DMS53 treated with DMSO at 0.1 percent for 48 hours (cell line): Measurements from ENCODE around the gene ATP7B.
A peak's percentile ranks its signal among the peaks of the same experiment; 100 is the strongest.

Source experiments
- DNase-seq: peaks from one replicate; lab custom pipeline; 2025; ENCODE audit not compliant: unreplicated experiment; lab: John Stamatoyannopoulos, UW

Gene ATP7B

DNA sequence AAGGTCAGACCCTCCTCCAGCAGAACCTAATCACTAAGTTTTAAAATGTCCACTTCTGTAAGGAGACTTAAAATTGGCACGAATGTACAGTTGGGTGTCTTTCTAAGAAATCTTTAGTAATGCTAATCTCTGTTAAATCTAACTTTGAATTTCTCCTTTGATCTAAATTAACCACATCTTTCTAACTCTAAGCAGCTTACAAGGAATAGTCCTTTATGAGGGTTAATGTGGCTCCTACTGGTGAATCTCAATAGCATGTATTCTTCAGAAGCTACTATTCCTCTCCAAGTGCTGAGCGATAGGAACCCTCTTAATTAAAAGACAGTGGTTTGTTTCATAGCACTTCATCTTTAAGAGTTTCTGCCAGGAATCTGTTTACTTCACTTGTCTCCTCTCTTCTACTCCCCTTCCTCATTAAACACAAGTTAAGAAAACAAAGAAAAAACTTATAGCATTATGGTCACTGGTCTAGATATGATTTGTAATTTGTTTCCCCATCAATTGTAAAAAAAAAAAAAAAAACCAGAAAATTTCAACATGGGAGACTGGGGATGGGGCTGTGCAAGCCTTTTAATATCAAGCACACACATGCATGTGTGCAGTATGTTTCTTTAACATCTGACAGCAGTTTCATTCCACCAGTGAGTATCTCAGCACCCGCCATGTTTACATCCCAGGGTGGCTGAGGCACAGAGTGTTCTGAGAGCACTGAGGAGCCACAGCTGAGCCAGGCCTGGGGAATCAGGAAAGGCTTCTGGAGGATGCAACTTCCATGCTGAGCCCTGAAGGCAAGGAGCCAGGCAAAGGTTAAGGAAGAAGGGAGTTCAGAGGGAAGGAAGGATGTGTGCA, 57.7 kb downstream of the ATP7B start:
- no peak for DNase-seq

DNA sequence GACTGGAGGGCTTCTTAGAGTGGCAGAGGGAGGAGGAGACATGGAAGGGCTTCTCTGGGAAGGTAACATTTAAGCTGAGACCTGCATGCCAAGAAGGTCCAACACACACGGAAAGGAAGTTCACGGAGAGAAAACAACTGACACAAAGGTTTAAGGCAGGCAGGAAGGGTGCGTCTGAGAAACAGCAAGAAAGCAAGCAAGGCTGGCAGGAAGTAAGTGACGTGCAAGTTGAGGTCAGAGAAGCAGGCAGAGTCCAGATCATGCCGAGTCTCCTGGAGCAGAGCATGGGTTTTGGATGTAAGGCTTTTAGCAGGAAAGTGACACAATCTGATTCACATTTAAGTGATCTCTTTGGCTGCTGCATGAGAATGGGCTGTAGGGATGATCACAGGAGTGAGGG, 60.5 kb downstream of the ATP7B start:
- no peak for DNase-seq

DNA sequence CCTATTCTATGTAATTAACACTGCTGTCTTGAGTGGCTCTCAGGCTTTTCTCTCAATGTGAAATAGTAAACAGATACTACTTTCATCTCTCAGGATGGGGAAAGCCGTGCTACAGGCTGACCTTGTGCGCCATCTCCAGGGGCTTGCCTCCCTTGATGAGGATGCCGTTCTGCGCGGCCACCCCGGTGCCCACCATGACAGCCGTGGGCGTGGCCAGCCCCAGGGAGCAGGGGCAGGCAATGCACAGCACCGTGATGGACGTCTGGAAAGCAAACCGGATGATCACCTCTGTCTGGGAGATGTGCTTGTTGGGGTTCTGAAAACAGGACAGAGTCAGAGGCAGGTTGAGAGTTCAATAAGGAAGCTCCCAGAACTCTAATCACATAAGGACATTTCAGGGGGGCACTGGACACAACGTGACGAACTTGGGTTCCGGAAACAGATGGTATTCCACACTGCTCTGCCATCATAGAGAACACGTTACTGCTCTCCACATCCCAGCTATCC, 65.0 kb downstream of the ATP7B start:
- DNase-seq: no peak

DNA sequence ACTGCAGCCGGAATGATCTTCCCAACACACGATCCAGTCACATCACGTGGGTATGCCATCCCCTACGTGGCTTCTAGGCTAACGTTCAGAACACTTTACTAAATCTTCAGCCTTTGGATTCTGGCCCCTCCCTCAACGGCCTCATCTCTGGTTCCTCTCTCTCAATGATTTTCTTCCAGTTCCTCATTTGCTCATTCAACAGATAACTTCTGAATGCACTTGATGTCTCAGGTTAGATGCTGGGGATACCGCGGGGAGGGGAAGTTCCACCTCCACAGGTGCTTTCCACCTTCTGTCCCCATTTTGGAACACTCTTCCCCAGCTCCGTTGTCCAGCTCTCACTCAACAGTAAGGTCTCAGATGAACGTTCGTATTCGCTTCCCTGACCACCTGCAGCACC, 66.1 kb downstream of the ATP7B start:
- DNase-seq: no peak

DNA sequence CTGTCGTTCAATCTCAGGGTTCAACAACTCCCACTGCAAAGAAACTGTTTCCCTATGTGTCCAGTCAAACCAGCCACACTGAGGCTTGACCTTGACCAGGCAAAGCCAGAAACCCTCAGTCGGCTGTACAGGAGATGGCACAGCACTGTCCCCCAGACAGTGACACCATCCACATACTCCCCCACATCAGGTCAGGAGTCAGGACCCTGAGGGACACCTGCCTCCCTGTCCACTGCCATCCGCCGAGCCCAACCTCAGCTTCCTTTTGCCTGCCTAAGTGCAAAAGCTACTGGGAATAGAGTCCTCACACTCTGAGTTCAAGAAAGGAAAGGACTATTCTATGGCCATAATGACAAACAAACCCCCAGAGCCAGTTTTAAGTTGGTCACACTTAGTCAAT, 66.8 kb downstream of the ATP7B start:
- no peak for DNase-seq

DNA sequence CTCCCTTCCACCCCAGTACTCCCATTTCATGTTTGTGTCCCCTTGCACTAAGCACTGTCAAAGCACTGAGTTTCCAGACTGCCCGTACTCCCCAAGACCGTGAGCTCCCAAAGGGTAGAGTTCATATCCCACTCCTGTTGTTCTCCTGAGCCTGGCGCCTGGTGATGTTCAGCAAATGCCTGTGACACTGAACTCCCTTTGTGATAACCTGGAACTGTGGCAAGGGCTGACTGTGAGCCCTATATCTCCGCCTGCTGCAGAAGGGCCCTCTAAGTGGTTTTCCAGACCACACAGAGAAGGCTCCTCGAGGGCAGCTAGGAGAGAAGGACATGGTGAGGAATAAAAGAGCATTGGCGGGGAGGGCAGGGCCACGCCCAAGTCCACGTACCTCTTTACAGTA, 67.5 kb downstream of the ATP7B start:
- DNase-seq: no peak

DNA sequence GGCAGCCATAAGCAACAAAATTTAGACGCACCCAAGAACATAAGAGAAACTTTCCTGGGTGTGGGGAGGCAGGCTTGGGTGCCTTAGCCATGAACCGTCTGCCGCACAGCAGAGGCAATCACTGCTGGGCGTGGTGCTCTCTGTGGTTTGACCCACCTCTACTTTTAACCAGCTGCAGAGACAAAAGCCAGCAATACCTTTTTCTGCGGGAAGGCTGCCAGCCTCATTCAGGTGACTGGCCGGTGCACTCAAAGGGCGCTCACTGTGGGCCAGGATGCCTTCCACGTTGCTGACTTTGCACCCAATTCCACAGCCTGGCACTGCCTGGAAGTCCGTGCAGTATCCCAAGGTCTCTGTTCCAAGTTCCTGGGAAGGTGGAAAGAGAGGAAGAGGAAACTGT, 69.1 kb downstream of the ATP7B start:
- no peak for DNase-seq

DNA sequence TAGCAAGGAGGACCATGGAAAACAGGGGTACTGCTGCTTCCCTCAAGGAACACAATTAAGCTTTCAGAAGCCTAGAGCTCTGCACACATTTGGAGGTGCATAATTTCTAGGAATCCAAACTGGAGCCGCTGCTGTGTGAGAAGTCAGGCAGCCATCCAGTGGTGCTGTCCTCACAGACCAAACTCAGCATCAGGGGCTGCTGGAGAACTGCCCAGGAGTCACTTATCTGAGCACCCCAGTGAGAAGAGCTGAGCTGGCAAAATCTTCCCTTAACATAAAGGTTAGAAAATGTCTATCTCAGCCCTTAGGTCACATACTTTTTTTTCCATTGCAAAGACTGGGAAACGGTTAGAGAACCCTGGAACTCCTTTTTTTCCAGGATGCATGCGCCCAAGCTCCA, 72.8 kb downstream of the ATP7B start:
- no peak for DNase-seq

DNA sequence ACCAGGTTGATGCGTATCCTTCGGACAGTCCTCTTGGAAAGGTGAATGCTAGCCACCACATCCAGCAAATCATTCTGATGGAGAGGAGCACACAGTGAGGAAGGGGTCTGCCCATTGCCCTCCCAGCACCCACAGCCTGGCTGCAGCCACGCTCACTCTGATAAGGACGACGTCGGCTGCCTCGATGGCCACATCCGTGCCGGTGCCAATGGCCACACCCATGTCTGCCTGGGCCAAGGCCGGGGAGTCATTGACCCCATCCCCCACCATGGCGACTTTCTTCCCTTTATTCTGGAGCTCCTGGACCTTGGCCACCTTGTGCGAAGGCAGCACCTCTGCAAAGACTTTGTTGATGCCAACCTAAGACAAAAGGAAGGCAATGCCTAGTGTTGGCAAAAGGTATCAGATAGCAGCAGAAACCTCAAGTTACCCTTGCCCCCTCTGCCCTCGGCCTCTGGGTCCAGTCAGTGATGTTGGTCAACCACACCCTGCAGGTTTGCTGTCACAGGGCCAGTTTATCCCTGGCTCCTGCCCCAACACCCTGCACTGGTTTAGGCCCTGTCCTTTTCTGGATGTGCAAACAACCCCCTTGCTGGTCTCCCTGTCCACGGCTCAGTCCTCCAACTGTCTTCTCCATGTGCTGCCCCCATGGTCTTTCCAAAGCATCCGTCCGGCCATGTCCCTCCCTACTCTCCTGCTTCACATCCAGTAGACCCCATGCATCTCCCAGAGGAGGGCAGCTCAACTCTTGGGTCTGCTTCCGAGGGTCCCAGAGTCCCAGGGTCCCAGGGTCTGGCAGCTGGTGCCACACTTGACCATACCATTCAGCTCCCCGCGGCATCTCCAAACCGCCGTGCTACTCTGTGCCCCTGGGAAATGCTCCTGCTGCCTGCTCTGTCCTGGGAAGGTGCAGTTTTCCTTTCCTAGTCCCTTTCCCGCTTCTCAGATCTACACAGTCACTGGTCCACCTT, 73.6 kb downstream of the ATP7B start:
- DNase-seq: no peak

DNA sequence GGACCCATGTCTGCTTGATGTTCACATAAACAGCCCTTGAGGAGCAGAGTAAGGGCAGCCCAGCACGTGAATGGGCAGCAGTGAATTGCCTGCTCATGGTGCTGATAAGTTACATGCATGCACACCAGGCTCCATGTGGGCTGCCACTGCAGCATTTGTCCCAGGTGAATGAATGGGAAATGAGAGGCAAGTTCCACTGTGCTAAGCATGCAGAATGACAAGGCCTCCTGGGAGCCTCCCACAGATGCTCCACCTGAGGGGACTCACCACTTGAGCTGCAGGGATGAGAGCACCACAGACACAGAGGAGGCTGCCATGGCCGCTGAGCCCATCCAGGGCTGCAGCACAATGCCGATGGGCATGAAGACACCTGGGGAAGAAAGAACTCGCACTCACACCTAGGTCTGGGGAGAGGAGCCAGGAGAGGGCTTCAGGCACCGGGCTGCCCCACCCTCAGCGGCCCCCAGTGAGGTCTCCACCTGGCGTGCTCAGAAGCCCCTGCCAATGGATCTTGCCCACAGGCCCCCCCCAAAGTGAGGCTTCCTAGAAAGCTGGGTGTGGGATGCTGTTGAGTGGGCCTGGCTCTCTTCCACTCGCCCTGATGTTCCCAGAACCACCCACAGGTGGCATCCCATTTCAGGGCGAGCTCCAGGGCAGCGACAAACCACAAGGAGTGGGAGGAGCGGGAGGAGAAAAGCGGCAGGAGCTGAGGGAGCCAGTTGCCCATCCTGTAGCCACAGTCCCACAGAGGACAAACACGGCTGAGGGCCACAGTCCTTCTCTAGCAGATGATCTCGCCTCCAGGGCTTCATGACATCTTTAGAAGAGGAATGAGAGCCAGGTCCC, 75.7 kb downstream of the ATP7B start:
- peak; percentile 7 for DNase-seq

DNA sequence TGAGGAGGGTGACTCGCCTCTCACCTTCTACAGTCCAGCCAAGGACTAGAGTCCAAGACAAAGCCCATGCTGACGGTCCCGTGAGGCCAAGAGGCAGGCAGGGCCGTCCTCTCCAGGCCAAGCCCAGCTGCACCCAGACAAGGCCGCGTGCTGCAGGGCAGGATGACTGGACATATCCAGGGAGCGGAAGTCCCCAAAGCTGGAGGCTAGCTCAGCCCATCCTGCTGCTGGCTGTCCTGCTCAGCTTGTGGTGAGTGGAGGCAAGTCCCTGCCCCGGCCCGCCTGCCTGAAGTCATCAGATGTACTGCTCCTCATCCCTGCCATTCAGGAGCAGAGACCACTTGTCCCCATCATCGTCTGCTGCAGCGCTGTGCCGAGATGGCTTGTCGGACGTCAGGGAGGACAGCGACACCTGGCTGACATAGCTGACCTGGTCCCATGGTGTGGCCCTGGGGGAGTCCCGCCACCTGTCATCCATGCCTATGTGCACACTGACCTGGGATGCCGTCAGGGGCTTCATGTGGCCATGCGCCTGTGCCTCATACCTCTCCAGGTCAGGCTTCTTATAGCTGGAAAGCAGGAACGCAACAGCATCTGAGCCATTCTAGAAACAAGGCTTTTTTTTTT, 76.7 kb downstream of the ATP7B start:
- DNase-seq: no peak

DNA sequence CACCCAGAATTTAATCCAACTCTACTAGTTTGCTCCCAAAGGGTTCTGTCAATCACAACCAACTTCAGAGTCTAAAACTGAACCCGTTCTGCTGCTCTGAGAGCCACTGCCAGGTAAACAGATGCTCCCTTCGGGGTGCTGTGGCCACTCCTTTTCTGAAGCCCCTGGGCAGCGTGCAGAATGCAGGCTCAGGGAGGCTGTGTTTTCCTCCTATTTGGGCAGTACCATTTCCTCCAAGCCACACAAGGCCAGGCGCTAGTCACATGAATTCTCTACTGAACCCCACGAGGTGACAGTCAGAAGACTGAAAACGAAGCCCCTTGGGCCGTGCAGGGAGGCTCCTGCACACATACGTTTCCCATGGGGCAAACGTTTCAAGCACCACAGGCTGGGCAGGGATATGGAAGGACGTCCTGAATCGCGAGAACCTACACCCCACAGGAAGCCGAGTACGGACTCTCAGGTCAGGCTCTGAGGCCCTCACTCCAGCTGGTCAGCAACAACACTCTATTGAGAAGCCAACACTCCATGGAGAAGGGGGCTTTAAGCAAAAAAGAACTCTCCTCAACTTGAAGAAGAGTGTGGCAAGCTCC, 77.7 kb downstream of the ATP7B start:
- no peak for DNase-seq

DNA sequence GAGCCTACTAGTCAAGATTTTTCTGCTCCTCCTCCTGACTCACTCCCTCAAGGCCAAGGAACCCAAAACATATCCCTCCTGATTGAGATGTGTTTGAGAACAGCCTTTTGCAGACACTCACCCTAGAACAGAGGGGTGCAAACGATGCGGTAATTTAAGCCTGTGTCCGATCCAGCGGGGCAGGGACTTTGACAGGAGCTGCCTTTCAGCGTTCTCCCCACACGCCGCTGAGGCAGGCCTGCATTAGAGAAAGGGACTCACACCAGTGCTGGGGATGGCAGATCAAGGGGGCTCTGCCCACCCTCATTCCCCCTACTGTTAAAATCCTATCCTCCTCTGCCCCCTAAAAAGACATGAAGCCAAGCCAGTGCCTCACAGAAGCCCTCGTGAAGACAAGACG, 79.0 kb downstream of the ATP7B start:
- DNase-seq: no peak

DNA sequence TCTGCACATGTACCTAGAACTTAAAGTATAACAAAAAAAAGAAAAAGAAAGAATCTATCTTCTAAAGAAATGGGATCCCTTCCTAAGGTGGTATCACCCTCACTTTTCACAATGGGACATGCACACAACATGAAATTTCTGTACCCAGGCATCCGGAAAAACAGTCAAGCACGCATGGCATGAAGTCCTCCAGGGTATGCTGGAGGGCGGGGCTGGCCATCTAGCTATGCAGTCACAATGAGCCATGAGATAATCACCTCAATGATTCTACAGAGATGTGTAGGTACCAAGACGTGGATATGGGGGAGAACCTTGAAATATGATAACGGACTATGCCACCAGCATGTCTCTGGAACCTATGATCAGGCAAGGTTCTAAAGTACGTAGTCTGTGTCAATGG, 79.6 kb downstream of the ATP7B start:
- DNase-seq: no peak

DNA sequence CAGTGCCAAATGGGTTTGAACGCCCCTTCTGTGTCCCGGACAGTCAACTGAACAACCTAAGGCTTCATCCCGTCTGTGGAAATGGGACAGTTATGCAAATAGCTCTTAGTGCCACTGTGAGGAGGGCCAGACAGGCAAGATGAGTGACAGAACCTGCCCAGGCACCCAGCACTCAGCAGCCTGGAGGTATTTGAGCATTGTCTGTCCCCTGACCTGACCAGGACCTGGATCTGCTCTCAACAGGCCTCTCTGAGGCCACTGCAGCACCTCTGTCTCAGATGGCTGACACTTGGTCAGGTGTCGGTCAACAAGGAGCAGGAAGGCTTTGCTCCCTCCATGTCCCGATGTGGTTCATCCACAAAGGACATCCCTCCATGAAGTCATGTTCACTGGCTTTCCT, 81.6 kb downstream of the ATP7B start:
- no peak for DNase-seq

DNA sequence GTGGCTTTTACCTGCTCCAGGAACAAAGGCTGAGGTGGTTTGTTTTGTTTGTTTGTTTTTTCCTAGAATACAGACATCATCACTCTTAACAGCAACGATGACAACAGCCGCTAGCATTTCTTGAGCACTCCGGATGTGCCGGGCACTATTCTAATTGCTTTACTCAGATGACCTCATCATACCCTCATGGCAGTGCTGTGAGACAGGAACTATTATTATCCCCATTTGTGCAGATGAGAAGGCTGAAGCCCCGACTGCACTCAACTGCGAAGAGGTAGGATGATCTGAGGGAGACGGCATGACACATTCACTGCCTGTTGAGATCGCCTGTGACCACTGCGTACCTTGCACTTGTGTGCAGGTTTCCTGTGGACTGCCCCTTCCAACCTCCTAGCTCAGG, 83.0 kb downstream of the ATP7B start:
- peak; percentile 98 for DNase-seq

DNA sequence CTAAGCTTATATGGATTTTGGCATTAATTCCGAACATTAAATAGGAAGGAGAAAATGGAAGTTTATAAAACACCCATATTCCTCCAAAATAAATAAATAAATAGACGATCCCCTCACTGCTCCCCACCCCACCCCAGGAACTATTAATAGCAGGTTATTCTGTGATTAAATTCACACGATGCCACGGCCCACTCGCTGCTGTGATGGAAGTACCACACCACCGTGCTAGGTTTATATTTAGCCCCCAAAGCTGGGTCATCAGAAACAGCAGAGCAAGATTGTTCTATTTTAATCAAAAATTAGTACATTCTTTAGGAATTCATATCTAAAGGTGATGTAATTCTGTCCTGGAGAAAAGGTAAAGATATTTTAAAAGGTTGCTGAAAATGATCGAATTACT, 84.1 kb downstream of the ATP7B start:
- no peak for DNase-seq

DNA sequence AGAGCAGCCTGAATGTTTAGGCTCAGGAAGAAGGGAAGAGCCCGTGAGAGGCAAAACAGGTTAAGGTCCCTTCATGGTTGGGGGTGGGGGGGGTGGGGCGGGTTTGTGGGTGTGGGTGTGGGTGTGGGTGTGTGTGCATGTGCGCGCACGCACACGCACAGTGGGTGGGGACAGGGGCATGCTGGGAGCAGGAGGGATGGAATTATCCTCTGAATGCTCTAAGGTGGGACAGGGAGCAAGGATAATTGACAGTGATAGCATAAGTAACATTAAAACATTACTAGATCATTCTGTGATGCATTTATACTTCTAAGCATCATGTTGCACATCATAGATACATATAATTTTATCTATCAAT, 84.7 kb downstream of the ATP7B start:
- DNase-seq: no peak

DNA sequence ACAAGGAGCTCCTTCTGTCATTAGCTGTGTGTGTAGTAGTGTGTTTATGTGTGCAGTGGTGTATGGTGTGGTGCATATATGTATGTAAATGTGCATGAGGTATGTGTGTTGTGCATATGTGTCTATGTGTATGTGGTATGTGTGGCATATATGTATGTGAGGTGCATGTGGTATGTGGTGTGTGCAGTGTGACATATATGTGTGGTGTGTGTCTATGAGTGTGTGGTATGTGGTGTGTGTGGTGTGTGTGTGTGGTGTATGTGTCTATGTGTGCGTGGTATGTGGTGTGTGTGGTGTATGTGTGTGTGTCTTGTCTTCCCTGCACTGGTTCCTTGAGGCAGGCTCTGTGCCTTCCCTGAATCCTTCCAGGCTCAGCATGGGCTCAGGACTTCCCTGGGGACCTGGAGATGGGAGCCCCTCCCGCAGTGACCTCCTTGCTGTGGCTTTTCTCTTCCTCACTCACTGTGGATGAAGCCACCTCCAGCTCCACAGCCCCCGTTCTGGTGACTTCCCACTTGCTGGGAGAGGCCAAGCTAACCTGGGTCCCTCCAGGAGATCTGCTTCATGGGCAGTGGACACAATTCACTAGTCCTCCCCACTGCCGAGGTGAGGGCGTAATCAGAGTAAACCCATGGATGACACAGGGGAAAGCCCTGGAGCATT, 85.3 kb downstream of the ATP7B start:
- no peak for DNase-seq
